ENCODE results near the gene SSBP3.
"Not testable (repeated sequence)": the region's sequence is repeated elsewhere in the genome, so short reads cannot be mapped to it uniquely, and the experiment has no call there.

Gene SSBP3

DNA sequence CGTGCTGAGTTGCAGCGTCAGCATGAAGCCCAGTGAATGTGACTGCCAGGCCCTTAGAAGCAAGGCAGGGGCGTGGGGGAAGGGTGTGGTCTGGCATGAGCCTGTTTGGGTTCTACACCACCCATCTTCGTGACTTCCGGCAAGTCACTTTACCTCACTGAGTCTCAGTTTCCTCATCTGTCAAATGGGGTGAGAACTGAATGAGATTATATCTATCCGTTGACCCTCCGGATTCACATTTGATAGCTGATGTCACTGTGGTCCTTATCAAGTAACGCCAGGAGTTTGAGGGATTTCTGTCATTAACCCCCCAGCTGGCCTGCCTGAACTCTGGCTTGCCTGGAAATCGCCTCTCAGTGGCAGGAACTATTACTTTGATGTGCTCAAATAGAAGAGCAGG is 190.7 kb downstream of the SSBP3 start:
- DNase-seq, result no peak

DNA sequence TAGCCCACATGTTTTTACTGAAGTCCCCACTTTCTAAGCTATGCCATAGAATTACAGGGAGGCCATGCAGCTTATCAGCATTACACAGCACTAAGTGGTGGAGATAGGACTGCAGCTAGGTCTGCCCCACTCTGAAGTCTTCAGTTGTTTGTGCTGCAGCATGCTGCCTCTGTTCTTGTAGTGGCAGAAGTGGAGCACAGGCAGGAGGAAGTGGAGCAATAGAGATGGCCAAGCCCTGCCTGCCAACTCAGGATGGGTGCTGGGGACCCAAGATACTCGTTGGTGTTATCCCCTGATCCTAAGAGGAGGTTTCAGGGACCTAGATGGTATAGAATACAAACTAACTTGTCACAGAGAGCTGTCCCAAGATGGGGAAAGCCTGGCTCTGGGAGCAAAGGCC is 193.3 kb downstream of the SSBP3 start:
- no peak for DNase-seq

DNA sequence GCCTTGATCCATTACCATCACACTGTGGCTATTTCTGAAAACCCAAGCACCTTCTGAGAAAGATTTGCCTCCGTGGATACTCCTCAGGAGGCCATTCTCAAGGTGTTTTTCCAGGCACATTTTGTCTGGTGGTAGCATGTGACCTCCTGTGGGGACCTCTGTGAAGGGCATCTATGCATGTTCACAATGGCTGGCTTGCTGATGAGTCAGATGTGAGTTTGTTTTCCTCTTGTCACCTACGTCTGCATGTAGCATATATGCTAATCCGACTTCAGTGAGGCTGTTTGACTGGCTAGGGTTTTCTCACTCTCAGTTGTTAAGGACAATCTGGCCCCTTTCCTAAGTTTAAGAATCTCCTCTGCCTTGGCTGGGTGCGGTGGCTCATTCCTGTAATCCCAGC is 198.3 kb downstream of the SSBP3 start:
- not testable (repeated sequence) for DNase-seq

GRCh38 chr1:54207287-54207686 is 198.9 kb downstream of the SSBP3 start:
- DNase-seq, result no peak

DNA sequence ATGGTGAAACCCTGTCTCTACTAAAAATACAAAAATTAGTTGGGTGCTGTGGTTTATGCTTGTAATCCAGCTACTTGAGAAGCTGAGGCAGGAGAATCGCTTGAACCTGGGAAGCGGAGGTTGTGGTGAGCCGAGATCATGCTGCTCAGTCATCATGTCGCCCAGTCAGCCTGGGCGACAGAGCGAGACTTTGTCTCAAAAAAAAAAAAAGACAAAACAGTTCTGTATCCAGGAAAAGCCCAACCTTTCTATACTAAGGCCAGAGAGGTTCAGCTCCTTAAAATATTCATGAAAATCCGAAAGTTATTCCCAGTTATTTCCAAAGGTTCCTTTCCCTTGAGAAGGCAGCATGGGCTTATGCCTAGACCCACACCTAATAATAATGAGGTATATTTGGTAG is 202.0 kb downstream of the SSBP3 start:
- DNase-seq, result no peak

DNA sequence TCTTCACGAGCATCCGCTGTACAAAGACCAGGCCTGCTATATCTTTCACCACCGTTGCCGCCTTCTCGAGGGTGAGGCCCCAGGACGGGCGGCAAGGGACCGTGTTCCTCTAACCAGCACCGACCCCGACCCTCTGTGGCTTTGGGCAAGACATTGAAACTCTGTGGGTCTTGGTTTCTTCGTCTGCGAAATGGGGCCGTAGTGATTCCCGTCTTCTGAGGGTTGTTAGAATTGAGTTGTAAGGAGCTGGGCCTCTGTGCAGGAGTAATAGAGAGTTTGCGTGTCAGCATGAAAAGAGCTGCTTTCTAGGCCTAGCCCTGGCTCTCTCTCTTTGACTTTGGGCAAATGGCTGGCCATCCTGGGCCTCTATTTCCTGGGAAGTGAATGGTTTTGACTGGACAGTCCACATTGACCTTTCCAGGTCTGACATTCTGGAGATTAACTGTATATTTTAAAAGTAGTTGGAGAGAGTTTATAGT is 205.6 kb downstream of the SSBP3 start:
- DNase-seq, result no peak

DNA sequence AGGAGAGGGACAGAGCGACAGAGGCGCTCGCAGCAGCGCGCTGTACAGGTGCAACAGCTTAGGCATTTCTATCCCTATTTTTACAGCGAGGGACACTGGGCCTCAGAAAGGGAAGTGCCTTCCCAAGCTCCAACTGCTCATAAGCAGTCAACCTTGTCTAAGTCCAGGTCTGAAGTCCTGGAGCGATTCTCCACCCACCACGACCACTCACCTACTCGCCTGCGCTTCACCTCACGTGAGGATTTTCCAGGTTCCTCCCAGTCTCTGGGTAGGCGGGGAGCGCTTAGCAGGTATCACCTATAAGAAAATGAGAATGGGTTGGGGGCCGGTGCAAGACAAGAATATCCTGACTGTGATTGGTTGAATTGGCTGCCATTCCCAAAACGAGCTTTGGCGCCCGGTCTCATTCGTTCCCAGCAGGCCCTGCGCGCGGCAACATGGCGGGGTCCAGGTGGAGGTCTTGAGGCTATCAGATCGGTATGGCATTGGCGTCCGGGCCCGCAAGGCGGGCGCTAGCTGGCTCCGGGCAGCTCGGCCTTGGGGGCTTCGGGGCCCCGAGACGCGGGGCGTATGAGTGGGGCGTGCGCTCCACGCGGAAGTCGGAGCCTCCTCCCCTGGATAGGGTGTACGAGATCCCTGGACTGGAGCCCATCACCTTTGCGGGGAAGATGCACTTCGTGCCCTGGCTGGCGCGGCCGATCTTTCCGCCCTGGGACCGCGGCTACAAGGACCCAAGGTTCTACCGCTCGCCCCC is 206.3 kb downstream of the SSBP3 start, which contains the start of the genes CYB5RL and MRPL37:
Gene CYB5RL, minus strand, starts transcription at position 266 of the 754 bp plus-strand sequence. CDS start 4,414 bp downstream, outside the sequence.
Gene MRPL37, plus strand, starts transcription at position 403 of the 754 bp plus-strand sequence. Its CDS starts 77 bp downstream, at position 480.
- DNase-seq, result peak; percentile 94

- no peak for DNase-seq
Measured at GRCh38 chr1:54199151-54199764, 206.9 kb downstream of the SSBP3 start.

DNA sequence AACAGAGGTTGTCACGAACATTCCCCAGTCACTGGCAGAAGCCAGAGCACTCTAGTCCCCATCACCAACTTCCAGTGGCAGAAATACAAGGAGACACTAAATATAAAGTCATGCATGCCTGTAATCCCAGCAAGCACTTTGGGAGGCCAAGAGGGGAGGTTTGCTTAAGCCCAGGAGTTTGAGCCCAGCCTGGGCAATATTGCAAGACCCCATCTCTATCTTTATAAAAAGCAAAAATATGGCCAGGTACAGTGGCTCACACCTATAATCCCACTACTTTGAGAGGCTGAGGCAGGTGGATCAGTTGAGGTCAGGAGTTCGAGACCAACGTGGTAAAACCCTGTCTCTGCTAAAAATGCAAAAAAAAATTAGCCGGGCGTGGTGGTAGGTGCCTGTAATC is 212.7 kb downstream of the SSBP3 start:
- DNase-seq, result no peak

DNA sequence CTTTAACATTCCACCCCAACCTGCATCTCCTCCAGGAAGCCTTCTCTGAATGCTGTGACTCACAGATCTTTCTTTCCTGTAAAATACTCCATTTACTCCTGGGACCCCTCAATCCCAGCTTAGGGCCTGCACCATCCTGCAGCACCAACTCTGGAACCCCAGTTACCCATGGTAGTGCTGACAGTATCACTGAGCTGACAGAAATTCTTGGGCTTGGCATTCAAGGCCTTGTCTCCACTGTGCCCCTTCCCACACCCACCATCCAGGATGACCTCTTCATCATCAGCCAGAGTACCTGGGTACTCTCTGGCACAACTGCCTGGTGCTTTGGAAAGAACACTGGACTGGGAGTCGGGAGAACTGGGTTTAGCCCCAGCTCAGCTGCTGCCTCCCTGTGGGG is 214.7 kb downstream of the SSBP3 start:
- DNase-seq, result no peak

- no peak for DNase-seq
Measured at GRCh38 chr1:54190526-54190925, 215.7 kb downstream of the SSBP3 start.

DNA sequence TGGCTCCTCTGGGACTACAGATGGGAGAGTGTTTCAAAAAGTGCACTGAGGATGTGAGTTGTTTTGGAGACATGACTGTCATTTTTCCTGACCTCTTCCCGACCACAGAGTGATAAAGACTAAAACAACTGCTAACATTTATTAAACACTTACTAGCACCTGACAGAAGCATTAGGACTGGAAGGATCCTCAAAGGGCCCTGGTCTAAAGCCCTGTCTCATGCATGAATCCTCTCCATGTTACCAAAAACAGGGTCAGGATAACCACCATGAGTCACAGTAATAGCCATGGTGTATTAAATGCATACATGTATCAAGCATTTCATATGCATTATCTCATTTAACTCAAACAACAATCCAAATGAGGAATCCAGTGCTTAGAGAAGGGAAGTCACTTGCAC is 217.9 kb downstream of the SSBP3 start:
- DNase-seq, result no peak

GRCh38 chr1:54186056-54186455 is 220.1 kb downstream of the SSBP3 start:
- no peak for DNase-seq

- no peak for DNase-seq
Measured at GRCh38 chr1:54180701-54181360, 225.4 kb downstream of the SSBP3 start.

- no peak for DNase-seq
Measured at GRCh38 chr1:54178296-54179070, 227.7 kb downstream of the SSBP3 start.

GRCh38 chr1:54177726-54178125 is 228.5 kb downstream of the SSBP3 start:
- no peak for DNase-seq

DNA sequence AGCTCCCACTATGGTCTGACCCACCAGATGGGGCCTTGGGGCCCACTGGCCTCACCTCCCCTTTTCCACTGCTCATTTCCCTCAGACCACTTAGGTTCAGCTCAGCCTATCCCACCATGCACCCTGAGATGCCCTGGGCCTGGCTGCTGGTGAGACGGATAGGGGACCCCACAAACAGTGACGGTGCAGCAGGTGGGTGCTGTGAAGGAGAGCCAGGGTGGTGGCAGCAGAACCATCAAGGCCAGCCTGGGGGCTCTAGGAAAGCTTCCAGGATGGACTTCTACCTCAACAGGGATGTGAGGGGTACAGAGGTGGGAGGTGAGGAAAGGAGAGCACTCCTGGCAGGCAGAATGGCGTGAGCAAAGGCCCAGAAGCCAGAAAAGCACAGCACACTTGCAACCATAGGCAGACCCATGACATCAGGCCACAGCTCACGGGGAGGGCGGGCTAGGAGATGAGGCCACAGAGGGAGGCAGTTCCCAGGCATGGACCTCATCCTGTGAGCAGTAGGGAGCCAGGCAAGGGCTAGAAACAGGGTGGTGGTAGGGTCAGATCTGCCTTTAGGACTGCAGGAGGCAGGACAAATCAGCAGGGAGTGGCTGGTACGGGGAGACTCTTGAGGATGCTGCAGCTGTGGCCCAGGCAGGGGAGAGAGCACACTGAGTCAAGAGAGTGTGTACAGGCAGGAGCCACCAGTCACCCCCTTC is 229.4 kb downstream of the SSBP3 start:
- no peak for DNase-seq

Measured in SHP77 treated with DMSO at 0.1 percent for 48 hours (cell line).